Neural cell (in vitro differentiated cells): Measurements from ENCODE around the gene TMBIM4. TPM values are rescaled to one million over a fixed set of nuclear protein-coding genes. Genes with fewer than 3 reads are reported as not detected.

ENCODE experiments used
- H2AFZ ChIP-seq: fragments of 200-600, 300-800 bp; sonication (generic), shearing (Covaris generic); 2 replicates; pipeline ENCODE4 v1.6.0; 2014; ENCODE audit warnings: low read depth, mild to moderate bottlenecking, antibody characterized with exemption, low read length, moderate library complexity
- H3F3A ChIP-seq: fragments of 200-600 bp; shearing (Covaris generic); 2 replicates; pipeline ENCODE4 v1.6.1; 2016; ENCODE audit warnings: mild to moderate bottlenecking, moderate library complexity, mixed read lengths, antibody characterized with exemption, low read length; ENCODE audit not compliant: insufficient read depth, poor library complexity, severe bottlenecking
- H3K27ac ChIP-seq: fragments of 200-600, 300-800 bp; sonication (generic), shearing (Covaris generic); 2 replicates; pipeline ENCODE4 v1.5.1; 2014; ENCODE audit warnings: mild to moderate bottlenecking, low read length, moderate library complexity
- H3K27me3 ChIP-seq: fragments of 300-800, 200-600 bp; sonication (generic), shearing (Covaris generic); 2 replicates; pipeline ENCODE4 v1.6.0; 2014; ENCODE audit warnings: mild to moderate bottlenecking, low read depth, low read length, moderate library complexity; ENCODE audit not compliant: insufficient read depth
- H3K36me3 ChIP-seq: fragments of 300-800, 200-600 bp; sonication (generic), shearing (Covaris generic); 2 replicates; pipeline ENCODE4 v1.5.1; 2014; ENCODE audit warnings: mild to moderate bottlenecking, antibody characterized with exemption, low read length, moderate library complexity; ENCODE audit not compliant: insufficient read depth
- H3K4me2 ChIP-seq: fragments of 300-800, 200-600 bp; sonication (generic), shearing (Covaris generic); 2 replicates; pipeline ENCODE4 v1.6.0; 2014; ENCODE audit warnings: mild to moderate bottlenecking, low read length
- H3K4me3 ChIP-seq: fragments of 300-800, 200-600 bp; sonication (generic), shearing (Covaris generic); 2 replicates; pipeline ENCODE4 v1.5.1; 2014; ENCODE audit warnings: mild to moderate bottlenecking, low read length, moderate library complexity
- H3K79me2 ChIP-seq: fragments of 200-600 bp; shearing (Covaris generic); replicated peaks from 2 replicates; pipeline ENCODE4 v1.6.0; 2014; ENCODE audit warnings: mild to moderate bottlenecking, low read length, moderate library complexity; ENCODE audit not compliant: insufficient read depth
- H3K9ac ChIP-seq: fragments of 300-800, 200-600 bp; sonication (generic), shearing (Covaris generic); 2 replicates; pipeline ENCODE4 v1.6.1; 2016; ENCODE audit warnings: mild to moderate bottlenecking, low read length, mixed read lengths
- H3K9me2 ChIP-seq: fragments of 200-600 bp; shearing (Covaris generic); 2 replicates; pipeline ENCODE4 v1.6.1; 2016; ENCODE audit warnings: mild to moderate bottlenecking, low read length, mixed read lengths; ENCODE audit not compliant: insufficient read depth
- H3K9me3 ChIP-seq: fragments of 200-600, 300-800 bp; sonication (generic), shearing (Covaris generic); 2 replicates; pipeline ENCODE4 v1.6.1; 2016; ENCODE audit warnings: mild to moderate bottlenecking, mixed run types, low read length, moderate library complexity, mixed read lengths
- H4K20me1 ChIP-seq: fragments of 200-600 bp; shearing (Covaris generic); 2 replicates; pipeline ENCODE4 v1.6.1; 2016; ENCODE audit warnings: mild to moderate bottlenecking, mixed run types; ENCODE audit not compliant: insufficient read depth
- CTCF ChIP-seq: fragments of 450-650 bp; IDR thresholded peaks from 2 replicates; pipeline ENCODE4 v1.5.1; 2014; ENCODE audit warnings: antibody characterized with exemption, mild to moderate bottlenecking, moderate library complexity; ENCODE audit not compliant: poor library complexity, severe bottlenecking
- EP300 ChIP-seq: fragments of 450-650 bp; conservative IDR thresholded peaks from 2 replicates; pipeline ENCODE4 v1.6.1; 2014; ENCODE audit warnings: antibody characterized with exemption, mild to moderate bottlenecking, moderate library complexity; ENCODE audit not compliant: poor library complexity, severe bottlenecking
- EZH2 ChIP-seq: fragments of 200-600, 300-800 bp; shearing (Covaris generic), sonication (generic); IDR thresholded peaks from 2 replicates; pipeline ENCODE4 v1.6.1; 2014; ENCODE audit warnings: antibody characterized with exemption, low read length, borderline replicate concordance, mild to moderate bottlenecking; ENCODE audit not compliant: insufficient read depth, poor library complexity, severe bottlenecking
- MXI1 ChIP-seq: fragments of 450-650 bp; conservative IDR thresholded peaks from 2 replicates; pipeline ENCODE4 v1.6.1; 2014; ENCODE audit warnings: antibody characterized with exemption, mild to moderate bottlenecking; ENCODE audit not compliant: poor library complexity, severe bottlenecking
- POLR2AphosphoS5 ChIP-seq: IDR thresholded peaks from 2 replicates; pipeline ENCODE4 v1.6.1; 2012
- RAD21 ChIP-seq: fragments of 450-650 bp; conservative IDR thresholded peaks from 2 replicates; pipeline ENCODE4 v1.6.1; 2014; ENCODE audit warnings: antibody characterized with exemption, mild to moderate bottlenecking, moderate library complexity
- REST ChIP-seq: IDR thresholded peaks from 2 replicates; pipeline ENCODE4 v1.6.1; 2012; ENCODE audit warnings: borderline replicate concordance
- SMC3 ChIP-seq: fragments of 450-650 bp; conservative IDR thresholded peaks from 2 replicates; pipeline ENCODE4 v1.6.1; 2014; ENCODE audit warnings: antibody characterized with exemption, mild to moderate bottlenecking, moderate library complexity; ENCODE audit not compliant: poor library complexity
- TAF1 ChIP-seq: IDR thresholded peaks from 2 replicates; pipeline ENCODE4 v1.6.1; 2012; ENCODE audit warnings: low read depth
- polyA plus RNA-seq: library from polyadenylated mRNA; depleted of rRNA; stranded (reverse); fragments of >200 nt; gene quantifications from 2 replicates; pipeline ENCODE4 v1.2.3, GENCODE V29; 2014

TMBIM4 gene
- polyA plus RNA-seq, 1 donor from 2014 or later: 24.5 TPM

- H3K4me2 ChIP-seq: no peak overlapping the region
- no peak overlapping the region for H3K27ac ChIP-seq
- TF ChIP-seq CTCF: no peak
- no peak for TF ChIP-seq MXI1
- no peak for TF ChIP-seq EZH2
- no peak for TF ChIP-seq EP300
- TF ChIP-seq RAD21: no peak
- TF ChIP-seq SMC3: no peak
- no peak for TF ChIP-seq TAF1
- no peak for TF ChIP-seq REST
- no peak for TF ChIP-seq POLR2AphosphoS5
- H3K27me3 ChIP-seq: no peaks in the 10 kb centered on the region
- no peak overlapping the region for H3K4me3 ChIP-seq
- H3K9me2 ChIP-seq: no peaks in the 10 kb centered on the region
- H3K79me2 ChIP-seq: no peaks in the 10 kb centered on the region
- peaks cover 5% of the 10 kb centered on the region for H3K9me3 ChIP-seq
- no peaks in the 10 kb centered on the region for H3K36me3 ChIP-seq
- H3F3A ChIP-seq: no peaks in the 10 kb centered on the region
- no peak overlapping the region for H2AFZ ChIP-seq
- no peaks in the 10 kb centered on the region for H4K20me1 ChIP-seq
- H3K9ac ChIP-seq: no peak overlapping the region
These were observed 4.7 kb downstream of the TMBIM4 start for GRCh38 chr12:66165141-66165540.

GRCh38 chr12:66164349-66164821 is 5.4 kb downstream of the TMBIM4 start:
- H3K36me3 ChIP-seq: no peaks in the 10 kb centered on the region
- no peak overlapping the region for H3K9ac ChIP-seq
- H3K27ac ChIP-seq: no peak overlapping the region
- no peak overlapping the region for H2AFZ ChIP-seq
- no peak for TF ChIP-seq POLR2AphosphoS5
- TF ChIP-seq RAD21: no peak
- no peak for TF ChIP-seq CTCF
- no peak for TF ChIP-seq SMC3
- no peak for TF ChIP-seq REST
- no peak for TF ChIP-seq EZH2
- no peak for TF ChIP-seq MXI1
- TF ChIP-seq TAF1: no peak
- no peak for TF ChIP-seq EP300
- H3K9me3 ChIP-seq: peaks cover 5% of the 10 kb centered on the region
- no peaks in the 10 kb centered on the region for H3F3A ChIP-seq
- H3K4me2 ChIP-seq: no peak overlapping the region
- no peaks in the 10 kb centered on the region for H3K27me3 ChIP-seq
- H4K20me1 ChIP-seq: no peaks in the 10 kb centered on the region
- no peak overlapping the region for H3K4me3 ChIP-seq
- H3K79me2 ChIP-seq: no peaks in the 10 kb centered on the region
- H3K9me2 ChIP-seq: no peaks in the 10 kb centered on the region
